ENCODE results near the gene TM9SF4.
A peak's percentile ranks its signal among the peaks of the same experiment; 100 is the strongest.
"Not testable (repeated sequence)": the region's sequence is repeated elsewhere in the genome, so short reads cannot be mapped to it uniquely, and the experiment has no call there.

The TM9SF4 gene

GRCh38 chr20:32091888-32092346 is 17.6 kb upstream of the TM9SF4 start:
- DNase-seq = peak in 52 of 56 donors; percentile 1 to 87 (median 37)

GRCh38 chr20:32098786-32099185 is 10.7 kb upstream of the TM9SF4 start:
- DNase-seq = no peak

- DNase-seq = no peak
Observed at GRCh38 chr20:32108814-32109391, 611 bp upstream of the TM9SF4 start.

GRCh38 chr20:32110173-32110704 is 725 bp downstream of the TM9SF4 start:
- DNase-seq = peak in 1 of 56 donors; percentile 20

- DNase-seq = no peak
Observed at GRCh38 chr20:32110727-32111126, 1.2 kb downstream of the TM9SF4 start.

GRCh38 chr20:32111156-32111686 is 1.7 kb downstream of the TM9SF4 start:
- no peak for DNase-seq

- peak in 3 of 56 donors; percentile 2 to 24 (median 4) for DNase-seq
Observed at GRCh38 chr20:32111753-32112152, 2.2 kb downstream of the TM9SF4 start.

- no peak for DNase-seq
Observed at GRCh38 chr20:32112841-32113240, 3.3 kb downstream of the TM9SF4 start.

- no peak for DNase-seq
Observed at GRCh38 chr20:32113591-32114260, 4.2 kb downstream of the TM9SF4 start.

GRCh38 chr20:32114305-32114960 is 4.9 kb downstream of the TM9SF4 start:
- DNase-seq = peak in 6 of 56 donors; percentile 4 to 43 (median 8)

- no peak for DNase-seq
Observed at GRCh38 chr20:32115211-32115767, 5.8 kb downstream of the TM9SF4 start.

- DNase-seq = no peak
Observed at GRCh38 chr20:32116079-32116521, 6.6 kb downstream of the TM9SF4 start.

- not testable (repeated sequence) for DNase-seq
Observed at GRCh38 chr20:32116796-32117195, 7.3 kb downstream of the TM9SF4 start.

GRCh38 chr20:32118427-32118826 is 8.9 kb downstream of the TM9SF4 start:
- not testable (repeated sequence) for DNase-seq

- no peak for DNase-seq
Observed at GRCh38 chr20:32119734-32120133, 10.2 kb downstream of the TM9SF4 start.

- DNase-seq = not testable (repeated sequence)
Observed at GRCh38 chr20:32121908-32122307, 12.4 kb downstream of the TM9SF4 start.

- DNase-seq = no peak
Observed at GRCh38 chr20:32123088-32123487, 13.6 kb downstream of the TM9SF4 start.

GRCh38 chr20:32124916-32125454 is 15.5 kb downstream of the TM9SF4 start:
- DNase-seq = no peak

- DNase-seq = no peak
Observed at GRCh38 chr20:32125506-32125905, 16.0 kb downstream of the TM9SF4 start.

- no peak for DNase-seq
Observed at GRCh38 chr20:32126919-32127318, 17.4 kb downstream of the TM9SF4 start.

GRCh38 chr20:32127347-32127746 is 17.8 kb downstream of the TM9SF4 start:
- DNase-seq = no peak
